K562 (cell line): ENCODE measurements around the gene ZNF692. TPM values are rescaled to one million over a fixed set of nuclear protein-coding genes. Genes with fewer than 3 reads are reported as not detected.
A peak's percentile ranks its signal among the peaks of the same experiment; 100 is the strongest.

Experiments used
- CCNT2 ChIP-seq: IDR thresholded peaks from 2 replicates; pipeline ENCODE4 v1.6.1; 2011; ENCODE audit warnings: borderline replicate concordance, low read depth, mild to moderate bottlenecking, moderate library complexity, mixed read lengths, low read length; ENCODE audit not compliant: insufficient read length; ENCODE audit errors: extremely low read depth
- EP300 ChIP-seq: IDR thresholded peaks from 2 replicates; pipeline ENCODE4 v1.6.1; 2012; ENCODE audit warnings: low read length, improper control_type of control experiment
- ETV1 ChIP-seq: fragments of 450-650 bp; conservative IDR thresholded peaks from 2 replicates; pipeline ENCODE4 v1.6.1; 2016; ENCODE audit warnings: missing genetic modification characterization, control low read depth, low read depth, missing compliant biosample characterization
- MYC ChIP-seq, 2 experiments: fragments of 250-450 bp in 1 of 2; sonication (Bioruptor Pico) in 1 of 2; IDR thresholded peaks; 2 replicates each; pipeline versions ENCODE4 v1.5.1 to v1.6.1; 2012 to 2021; ENCODE audit warnings: low read depth in 2 of 2, borderline replicate concordance in 1 of 2, improper control_type of control experiment in 1 of 2, low read length in 1 of 2, mild to moderate bottlenecking in 1 of 2, moderate library complexity in 1 of 2
- NCOA1 ChIP-seq: fragments of 450-650 bp; IDR thresholded peaks from 2 replicates; pipeline ENCODE4 v1.6.1; 2016; ENCODE audit warnings: low read depth
- NRF1 ChIP-seq, 2 experiments: fragments of 450-650 bp; IDR thresholded peaks in 1 of 2; conservative IDR thresholded peaks in 1 of 2; 2 replicates each; pipeline ENCODE4 v1.6.1; 2014; ENCODE audit warnings: mild to moderate bottlenecking in 2 of 2
- RERE ChIP-seq: sonication (generic); formaldehyde crosslinking; IDR thresholded peaks from 2 replicates; pipeline ENCODE4 v1.8.0; 2023; ENCODE audit warnings: missing genetic modification reagents, mild to moderate bottlenecking, borderline replicate concordance
- REST ChIP-seq, 2 experiments: fragments of 450-650 bp; formaldehyde crosslinking in 1 of 2; IDR thresholded peaks; 2 replicates each; pipeline versions ENCODE4 v1.4.0 to v1.6.1; 2014 to 2020; ENCODE audit warnings: mild to moderate bottlenecking in 2 of 2, borderline replicate concordance in 1 of 2, low read depth in 1 of 2
- TFAP4 ChIP-seq: sonication (generic); formaldehyde crosslinking; IDR thresholded peaks from 2 replicates; pipeline ENCODE4 v1.8.0; 2022; ENCODE audit warnings: missing genetic modification reagents, mild to moderate bottlenecking, moderate library complexity, borderline replicate concordance
- ZKSCAN8 ChIP-seq: fragments of 200-800 bp; sonication (Bioruptor generic); IDR thresholded peaks from 2 replicates; pipeline ENCODE4 v1.6.1; 2016; ENCODE audit warnings: missing genetic modification characterization, missing compliant biosample characterization
- ZNF57 ChIP-seq: fragments of 450-650 bp; formaldehyde crosslinking; IDR thresholded peaks from 2 replicates; pipeline ENCODE4 v1.4.0; 2020; ENCODE audit warnings: mild to moderate bottlenecking, moderate library complexity
- polyA plus RNA-seq, 8 experiments: library from polyadenylated mRNA; depleted of rRNA in 4 of 8; stranded (reverse) in 5 of 8; unstranded in 3 of 8; fragments of >200 nt; fragmentation: Nextera tagmentation in 2 of 8; fragmentation: Illumina TruSeq in 1 of 8; extraction: Ambion mirVana in 2 of 8; extraction: Trizol in 1 of 8; gene quantifications; 2 replicates each; pipeline versions ENCODE4 v1.2.1 to v1.2.3, GENCODE V29; 2011 to 2014; ENCODE audit warnings: inconsistent platforms in 1 of 8, missing spikeins in 1 of 8
- total RNA-seq, 7 experiments: library from RNA; depleted of rRNA in 6 of 7; stranded (reverse); fragments of >200 nt in 6 of 7; fragmentation: Illumina TruSeq in 2 of 7; extraction: Trizol in 2 of 7; gene quantifications; 2 replicates each; pipeline versions ENCODE4 v1.2.1 to v1.2.3, GENCODE V29; 2011 to 2021; ENCODE audit warnings: low replicate concordance in 1 of 7

The ZNF692 gene
- total and polyA plus RNA-seq, 9 of the 15 experiments (the other 6 are each of a cell fraction or from before 2014, with no cell fraction given) = 8.4 to 143 (median 55.9) TPM

GRCh38 chr1:248837781-248838356, 21.0 kb downstream of the ZNF692 start, which contains the start of gene ZNF672 (continued):
- TF ChIP-seq REST (IDR thresholded peaks at IDR 0.05; ENCODE audit: borderline replicate concordance) (peak; percentile 71), REST (CRISPR knock-in tag; IDR thresholded peaks at IDR 0.05; ENCODE audit: low read depth) (0 out of 2 replicates have a peak, but pooled peaks have one; percentile 59), ZKSCAN8 (CRISPR knock-in tag) (no peak), CCNT2 (peak; percentile 59), EP300 (peak; percentile 7; the same call in 1 of the 2 replicates), MYC (IDR thresholded peaks at IDR 0.05; ENCODE audit: low read depth, low read length) (0 out of 2 replicates have a peak, but pooled peaks have one; percentile 20), MYC (CRISPR knock-in tag; IDR thresholded peaks at IDR 0.05; ENCODE audit: borderline replicate concordance, low read depth) (no peak), ETV1 (tag) (peak; percentile 60), TFAP4 (peak; percentile 98), RERE (CRISPR knock-in tag) (no peak), NCOA1 (0 out of 2 replicates have a peak, but pooled peaks have one; percentile 24), NRF1 (conservative IDR thresholded peaks at IDR 0.05 in 1 of 2, IDR thresholded peaks at IDR 0.05 in 1 of 2) (peak; percentile 85 to 87), ZNF57 (CRISPR knock-in tag) (no peak)
